Heart left ventricle (tissue), 16 donors: Measurements from ENCODE around the gene VEGFC. TPM values are rescaled to one million over a fixed set of nuclear protein-coding genes. Genes with fewer than 3 reads are reported as not detected.

Experiments used
- ATAC-seq, 4 donors: fragments of 200-7000 bp; cut with Tn5 transposase; one replicate each; pipeline ENCODE4 v1.9.1; 2020 to 2022; ENCODE audit warnings: moderate library complexity in 4 of 4, mild to moderate bottlenecking in 3 of 4, moderate number of reproducible peaks in 1 of 4
- DNase-seq, 5 donors: peaks; one replicate each; pipeline ENCODE4 v3.0.0-alpha.2; 2020
- H3K27ac ChIP-seq, 12 donors: fragments of 200-600 bp; sonication (generic) in 4 of 12; one replicate each; pipeline versions ENCODE4 v1.5.0 to v1.8.0; 2016 to 2022; ENCODE audit warnings: mild to moderate bottlenecking in 2 of 12
- H3K27me3 ChIP-seq, 9 donors: fragments of 200-600 bp; sonication (generic) in 2 of 9; one replicate each; pipeline versions ENCODE4 v1.5.1 to v1.8.0; 2016 to 2022; ENCODE audit warnings: mild to moderate bottlenecking in 3 of 9
- H3K36me3 ChIP-seq, 9 donors: fragments of 200-600 bp; sonication (generic) in 2 of 9; one replicate each; pipeline versions ENCODE4 v1.5.0 to v1.8.0; 2018 to 2022; ENCODE audit warnings: mild to moderate bottlenecking in 2 of 9
- H3K4me1 ChIP-seq, 12 donors: fragments of 200-600 bp; sonication (generic) in 4 of 12; one replicate each; pipeline versions ENCODE4 v1.5.0 to v1.8.0; 2016 to 2022; ENCODE audit warnings: mild to moderate bottlenecking in 3 of 12
- H3K4me3 ChIP-seq, 12 donors: fragments of 200-600 bp; sonication (generic) in 4 of 12; one replicate each; pipeline versions ENCODE4 v1.5.0 to v1.8.0; 2017 to 2022; ENCODE audit warnings: mild to moderate bottlenecking in 9 of 12, moderate library complexity in 4 of 12
- H3K9me3 ChIP-seq, 12 donors: fragments of 200-600 bp; sonication (generic) in 4 of 12; one replicate each; pipeline versions ENCODE4 v1.5.0 to v1.8.0; 2016 to 2022; ENCODE audit warnings: mild to moderate bottlenecking in 1 of 12
- POLR2A ChIP-seq, 2 donors: fragments of 450-650 bp; IDR thresholded peaks; one replicate each; pipeline ENCODE4 v1.6.1; 2017; ENCODE audit warnings: antibody characterized with exemption in 2 of 2, mild to moderate bottlenecking in 2 of 2, moderate library complexity in 2 of 2
- WGBS, 4 donors: extraction: QIAGEN DNeasy Blood & Tissue Kit in 2 of 4; methylation state at CpG; one replicate each; pipeline versions ENCODE4 v1.1.5 to v1.1.7; 2013 to 2018; 5-methylcytosine and 5-hydroxymethylcytosine counted together
- intact Hi-C, 10 donors: fragments of 100-400 bp; cut with DNase I; formaldehyde crosslinking; loops; one replicate each; pipeline versions ENCODE4 v1.11.1 to v1.14.2; 2022
- polyA plus RNA-seq, 2 donors: library from polyadenylated mRNA; stranded (reverse); fragments of 200-250 nt; gene quantifications; one replicate each; pipeline ENCODE4 v1.2.3, GENCODE V29; 2013
- total RNA-seq, 9 donors: library from RNA; depleted of rRNA in 2 of 9; stranded (reverse); fragments of >200 nt in 2 of 9; fragmentation: NEBNext Ultra II Directional in 3 of 9; extraction: Animal tissue kit (Norgen Biotek cat#: 25700) in 3 of 9; gene quantifications; one replicate each; pipeline versions ENCODE4 v1.1.0 to v1.2.4, GENCODE V29; 2016 to 2023
- TF ChIP-seq, protein P1 (sequence below), 12 donors: fragments of 200-600 bp; sonication (generic) in 4 of 12; IDR thresholded peaks; one replicate each; pipeline versions ENCODE4 v1.5.0 to v1.8.0; 2018 to 2022; ENCODE audit warnings: antibody characterized with exemption in 12 of 12, mild to moderate bottlenecking in 5 of 12
- donor health status: ischemic (EF 13 %, LVEDD 7.1; RV severe dilation, severe dysfunction).
- donor health status: healthy with polysubstance abuse.
- donor health status: DM: no; HTN: yes; CAD: no.
- donor health status: DM: no; HTN: no; CAD: no.
- donor health status: ischemic (EF 25% LVEDD 6.9; RV normal size, moderate dysfunction).
- donor health status: ischemic (EF 25% LVEDD 5.7; RV mildly dilated, moderate dysfunction).
- donor health status: healthy.
- donor health status: DM: yes; HTN: yes; CAD: no.
- donor health status: ischemic (EF 35%, LVEDD 5.7; RV mildly dilated, moderate dysfunction).
- donor health status: nonischemic (EF 11% LVEDD 7.7; RV severe dilation, severe dysfunction).
- donor health status: DM: yes; HTN: yes; CAD: no.
- donor health status: PGD.
- donor health status: ischemic (EF 29% LVEDD 5.4; RV normal size, mild dysfunction).
- donor health status: nonischemic (EF 23%, LVEDD 6.1; RV moderate dilation, normal function).

Gene VEGFC
- total and polyA plus RNA-seq, 11 donors = 4.0 to 16.0 (median 7.4) TPM

DNA sequence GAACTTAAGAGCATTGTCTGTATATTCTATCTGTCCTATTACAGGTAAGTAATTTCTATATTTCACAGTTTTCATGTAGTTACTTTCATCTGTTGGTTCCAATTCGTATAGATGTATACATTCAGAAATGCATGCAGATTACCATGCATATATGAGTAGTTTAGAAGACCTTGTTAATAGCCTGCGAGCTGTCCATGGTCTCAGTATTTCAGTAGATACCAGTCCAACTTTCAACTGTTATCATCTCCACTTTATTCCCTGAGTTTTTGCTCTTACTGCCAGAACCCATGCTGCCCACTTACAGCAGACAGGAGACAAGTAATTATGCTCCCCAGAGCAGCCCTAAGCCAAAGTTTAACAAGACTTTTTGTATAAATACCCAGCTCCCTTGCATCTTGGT is 37.7 kb downstream of the VEGFC start:
- no peak overlapping the region for H3K27ac ChIP-seq
- H3K36me3 ChIP-seq = no peaks in the 10 kb centered on the region
- ATAC-seq = no peak
- H3K9me3 ChIP-seq = no peaks in the 10 kb centered on the region
- WGBS, 4 donors = 83 to 91% (median 83%) methylated on average over 2 of the region's 2 CpGs
- H3K4me3 ChIP-seq = no peak overlapping the region
- H3K4me1 ChIP-seq = peaks cover 0 to 3% (median 0%) of the 10 kb centered on the region in 12 donors
- DNase-seq = no peak
- H3K27me3 ChIP-seq = no peaks in the 10 kb centered on the region
- intact Hi-C loops = no loop called here
- TF ChIP-seq, protein P1, sequence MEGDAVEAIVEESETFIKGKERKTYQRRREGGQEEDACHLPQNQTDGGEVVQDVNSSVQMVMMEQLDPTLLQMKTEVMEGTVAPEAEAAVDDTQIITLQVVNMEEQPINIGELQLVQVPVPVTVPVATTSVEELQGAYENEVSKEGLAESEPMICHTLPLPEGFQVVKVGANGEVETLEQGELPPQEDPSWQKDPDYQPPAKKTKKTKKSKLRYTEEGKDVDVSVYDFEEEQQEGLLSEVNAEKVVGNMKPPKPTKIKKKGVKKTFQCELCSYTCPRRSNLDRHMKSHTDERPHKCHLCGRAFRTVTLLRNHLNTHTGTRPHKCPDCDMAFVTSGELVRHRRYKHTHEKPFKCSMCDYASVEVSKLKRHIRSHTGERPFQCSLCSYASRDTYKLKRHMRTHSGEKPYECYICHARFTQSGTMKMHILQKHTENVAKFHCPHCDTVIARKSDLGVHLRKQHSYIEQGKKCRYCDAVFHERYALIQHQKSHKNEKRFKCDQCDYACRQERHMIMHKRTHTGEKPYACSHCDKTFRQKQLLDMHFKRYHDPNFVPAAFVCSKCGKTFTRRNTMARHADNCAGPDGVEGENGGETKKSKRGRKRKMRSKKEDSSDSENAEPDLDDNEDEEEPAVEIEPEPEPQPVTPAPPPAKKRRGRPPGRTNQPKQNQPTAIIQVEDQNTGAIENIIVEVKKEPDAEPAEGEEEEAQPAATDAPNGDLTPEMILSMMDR (IDR thresholded peaks at IDR 0.05) = no peak
- TF ChIP-seq POLR2A (IDR thresholded peaks at IDR 0.05) = no peak

DNA sequence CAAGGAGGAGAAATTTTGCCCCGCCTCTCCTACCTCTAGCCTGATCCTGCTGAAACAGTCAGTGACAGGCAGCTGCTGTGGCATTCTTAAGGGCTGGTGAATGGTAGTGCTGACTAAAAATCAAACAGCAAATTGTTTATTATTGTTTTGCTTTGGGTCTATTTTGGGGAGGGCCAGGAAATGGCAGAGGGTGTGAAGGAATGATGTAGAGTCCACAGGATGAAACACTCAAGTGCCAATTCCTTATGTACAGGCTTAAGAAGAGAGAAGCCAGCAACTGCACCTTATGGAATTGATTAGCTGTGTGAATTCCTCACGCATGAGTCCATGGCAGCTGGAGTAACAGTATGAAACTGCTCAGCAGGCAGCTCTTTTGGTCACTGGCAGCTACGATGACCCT is 39.7 kb downstream of the VEGFC start:
- WGBS, 4 donors = 63 to 71% (median 68%) methylated on average over 3 of the region's 3 CpGs

DNA sequence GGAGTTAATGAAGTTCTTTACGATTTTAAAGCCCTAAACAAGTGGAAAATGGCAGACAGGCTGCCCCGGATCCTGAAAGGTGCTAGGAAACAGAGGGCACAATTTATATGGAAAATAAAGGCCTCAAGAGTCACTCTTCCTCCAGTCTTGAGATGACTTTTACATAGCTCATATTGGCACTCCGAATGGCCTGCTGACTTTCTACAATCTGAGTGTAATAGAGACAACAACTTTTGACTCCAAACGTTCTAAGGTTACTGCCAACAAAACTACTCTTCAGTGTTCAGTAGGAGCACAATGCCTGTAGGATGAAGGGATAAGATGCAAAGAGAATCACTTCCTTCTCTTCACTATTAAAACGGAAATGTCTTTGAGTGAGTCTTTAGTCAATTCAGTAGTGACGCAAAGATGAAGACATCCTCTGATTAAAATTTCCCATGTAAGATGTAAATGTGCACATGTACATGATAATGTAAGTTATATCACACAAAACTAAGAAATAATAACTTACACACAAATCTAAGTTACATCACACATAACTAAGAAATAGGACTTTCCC is 40.5 kb downstream of the VEGFC start:
- H3K9me3 ChIP-seq = no peaks in the 10 kb centered on the region
- ATAC-seq = no peak

More for the DNA sequence above, 39.7 kb downstream of the VEGFC start:
- Histone ChIP-seq H3K27me3 (no peaks in the 10 kb centered on the region), H3K4me3 (no peak overlapping the region), H3K27ac (no peak overlapping the region), H3K9me3 (no peaks in the 10 kb centered on the region), H3K4me1 (peaks cover 0 to 3% (median 0%) of the 10 kb centered on the region in 12 donors), H3K36me3 (no peaks in the 10 kb centered on the region)
- ATAC-seq (peak in 1 of 4 donors; percentile 13), DNase-seq (no peak)
- TF ChIP-seq POLR2A (IDR thresholded peaks at IDR 0.05) = no peak
- TF ChIP-seq, protein P1 (IDR thresholded peaks at IDR 0.05) = no peak
- intact Hi-C loops = no loop called here

DNA sequence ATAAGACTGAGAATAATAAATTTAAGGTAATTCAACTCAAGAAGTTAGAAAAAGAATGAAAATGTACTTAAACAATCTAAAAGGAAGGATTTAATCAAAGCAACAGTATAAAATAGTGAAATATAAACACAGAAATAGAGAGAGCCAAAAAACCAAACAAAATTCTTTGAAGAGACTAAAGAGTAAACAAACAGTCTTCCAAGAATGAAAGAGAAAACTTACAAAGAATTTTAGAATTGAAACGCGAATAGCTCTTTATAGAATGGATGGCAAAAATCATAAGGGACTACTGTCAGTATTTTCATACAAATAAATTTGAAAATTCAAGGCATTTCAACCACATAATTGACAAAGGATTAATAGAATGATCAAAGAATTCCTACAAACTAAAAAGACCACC is 41.7 kb downstream of the VEGFC start:
- DNase-seq (no peak), ATAC-seq (no peak)
- H3K9me3 ChIP-seq = no peaks in the 10 kb centered on the region
- intact Hi-C loops = no loop called here
- peaks cover 0 to 3% (median 0%) of the 10 kb centered on the region in 12 donors for H3K4me1 ChIP-seq
- 69 to 88% (median 78%) methylated on average over 2 of the region's 2 CpGs for WGBS, 4 donors
- no peaks in the 10 kb centered on the region for H3K27me3 ChIP-seq
- TF ChIP-seq, protein P1 (IDR thresholded peaks at IDR 0.05) = no peak
- TF ChIP-seq POLR2A (IDR thresholded peaks at IDR 0.05) = no peak
- no peak overlapping the region for H3K4me3 ChIP-seq
- no peak overlapping the region for H3K27ac ChIP-seq
- H3K36me3 ChIP-seq = no peaks in the 10 kb centered on the region

More for the DNA sequence above, 40.5 kb downstream of the VEGFC start:
- Histone ChIP-seq H3K27ac (no peak overlapping the region), H3K4me1 (peaks cover 0 to 3% (median 0%) of the 10 kb centered on the region in 12 donors), H3K27me3 (no peaks in the 10 kb centered on the region), H3K4me3 (no peak overlapping the region), H3K36me3 (no peaks in the 10 kb centered on the region)
- TF ChIP-seq, protein P1 (IDR thresholded peaks at IDR 0.05) = no peak
- TF ChIP-seq POLR2A (IDR thresholded peaks at IDR 0.05) = no peak
- WGBS, 4 donors = 77 to 85% (median 78%) methylated on average over 6 of the region's 6 CpGs
- DNase-seq = no peak
- intact Hi-C loops = no loop called here
